A549 (cell line): ENCODE data around the gene ETF1. TPM values are rescaled to one million over a fixed set of nuclear protein-coding genes. Genes with fewer than 3 reads are reported as not detected.
A peak's percentile ranks its signal among the peaks of the same experiment; 100 is the strongest.

Experiments used
- ATAC-seq, 2 experiments: fragments of 200-7000 bp in 1 of 2; fragments of >200 bp in 1 of 2; cut with Nextera tagmentation in 1 of 2; cut with Tn5 transposase in 1 of 2; 3 replicates each; pipeline versions ENCODE4 v1.8.0 to v1.9.1; 2018 to 2020; ENCODE audit warnings: mild to moderate bottlenecking in 1 of 2, moderate library complexity in 1 of 2
- CTCF ChIA-PET: fragments of 300-600 bp; sonication (Branson Sonifier 250); formaldehyde crosslinking; extraction: SDS; loops from one replicate; lab custom pipeline; 2021; ENCODE audit warnings: antibody characterized with exemption, inconsistent platforms; lab: Yijun Ruan, JAX
- POLR2A ChIA-PET: fragments of 350-600 bp; formaldehyde crosslinking; extraction: SDS; loops from one replicate; lab custom pipeline; 2021; ENCODE audit warnings: antibody characterized with exemption, inconsistent platforms; lab: Yijun Ruan, JAX
- DNase-seq, 2 experiments: peaks; one replicate each; pipeline versions ENCODE4 v3.0.0 to v3.0.0-alpha.2; 2011 to 2016; ENCODE audit warnings: low read depth in 1 of 2, low spot score in 1 of 2
- FAIRE-seq: peaks from 2 replicates; lab custom pipeline; 2011; peaks lifted over from hg19 to GRCh38; lab: Jason Lieb, UNC
- H3K27ac ChIP-seq, 2 experiments: fragments of >200 bp; sonication (Bioruptor Twin); formaldehyde crosslinking; 3 replicates each; pipeline ENCODE4 v1.5.1; 2016 to 2017
- H3K4me1 ChIP-seq: fragments of >200 bp; sonication (Bioruptor Twin); formaldehyde crosslinking; 3 replicates; pipeline ENCODE4 v1.6.1; 2016
- H3K4me2 ChIP-seq: fragments of >200 bp; sonication (Bioruptor Twin); formaldehyde crosslinking; 3 replicates; pipeline ENCODE4 v1.6.1; 2016
- H3K4me3 ChIP-seq: fragments of >200 bp; sonication (Bioruptor Twin); formaldehyde crosslinking; 3 replicates; pipeline ENCODE4 v1.5.1; 2016
- H3K9me3 ChIP-seq: fragments of >200 bp; sonication (Bioruptor Twin); formaldehyde crosslinking; 3 replicates; pipeline ENCODE4 v1.6.1; 2016
- ATOH8 ChIP-seq: fragments of 250-450 bp; sonication (Bioruptor Pico); IDR thresholded peaks from 2 replicates; pipeline ENCODE4 v1.5.0; 2020; ENCODE audit warnings: low read depth, mild to moderate bottlenecking, moderate library complexity
- BCL3 ChIP-seq: fragments of >200 bp; sonication (Bioruptor Twin); formaldehyde crosslinking; IDR thresholded peaks from 3 replicates; pipeline ENCODE4 v1.6.1; 2016
- BHLHE40 ChIP-seq: IDR thresholded peaks from 2 replicates; pipeline ENCODE4 v1.6.1; 2012; ENCODE audit warnings: low read depth, low read length, inconsistent platforms
- CBX2 ChIP-seq: fragments of 200-600 bp; sonication (generic); IDR thresholded peaks from 2 replicates; pipeline ENCODE4 v1.6.1; 2016; ENCODE audit warnings: low read depth, mild to moderate bottlenecking, borderline replicate concordance
- EHF ChIP-seq: fragments of 250-450 bp; sonication (Bioruptor Pico); IDR thresholded peaks from 2 replicates; pipeline ENCODE4 v1.5.0; 2020; ENCODE audit warnings: mild to moderate bottlenecking
- ELK1 ChIP-seq: fragments of 150-350 bp; IDR thresholded peaks from 2 replicates; pipeline ENCODE4 v1.6.1; 2014; ENCODE audit warnings: low read depth, mild to moderate bottlenecking, low read length
- ESRRA ChIP-seq: fragments of 150-350 bp; IDR thresholded peaks from 2 replicates; pipeline ENCODE4 v1.6.1; 2014; ENCODE audit warnings: mild to moderate bottlenecking, low read length, borderline replicate concordance
- HEYL ChIP-seq: fragments of 250-450 bp; sonication (Bioruptor Pico); IDR thresholded peaks from 2 replicates; pipeline ENCODE4 v1.8.0; 2021; ENCODE audit warnings: mild to moderate bottlenecking, moderate library complexity
- HMGXB4 ChIP-seq: fragments of 250-450 bp; sonication (Bioruptor Pico); IDR thresholded peaks from 2 replicates; pipeline ENCODE4 v1.5.0; 2021; ENCODE audit warnings: mild to moderate bottlenecking, moderate library complexity, borderline replicate concordance
- HOXA7 ChIP-seq: fragments of 250-450 bp; sonication (Bioruptor Pico); IDR thresholded peaks from 2 replicates; pipeline ENCODE4 v1.5.0; 2020; ENCODE audit warnings: mild to moderate bottlenecking, moderate library complexity
- HOXB13 ChIP-seq: fragments of 250-450 bp; sonication (Bioruptor Pico); IDR thresholded peaks from 2 replicates; pipeline ENCODE4 v1.5.0; 2020; ENCODE audit warnings: low read depth, mild to moderate bottlenecking, moderate library complexity
- KDM5A ChIP-seq: fragments of 200-600 bp; sonication (generic); IDR thresholded peaks from 2 replicates; pipeline ENCODE4 v1.6.1; 2016; ENCODE audit warnings: antibody characterized with exemption, mild to moderate bottlenecking
- MAFK ChIP-seq: fragments of 450-650 bp; IDR thresholded peaks from 2 replicates; pipeline ENCODE4 v1.6.1; 2014; ENCODE audit not compliant: partially characterized antibody
- MAZ ChIP-seq: fragments of 150-350 bp; IDR thresholded peaks from 2 replicates; pipeline ENCODE4 v1.6.1; 2014; ENCODE audit warnings: antibody characterized with exemption, low read depth, low read length, borderline replicate concordance
- MYC ChIP-seq: IDR thresholded peaks from 2 replicates; pipeline ENCODE4 v1.6.1; 2012; ENCODE audit warnings: mild to moderate bottlenecking, inconsistent platforms, low read length, improper control_type of control experiment, borderline replicate concordance
- NPAS2 ChIP-seq: fragments of 250-450 bp; sonication (Bioruptor Pico); IDR thresholded peaks from 2 replicates; pipeline ENCODE4 v1.8.0; 2022; ENCODE audit warnings: mild to moderate bottlenecking, moderate library complexity, borderline replicate concordance
- PHF8 ChIP-seq: fragments of 200-600 bp; sonication (generic); IDR thresholded peaks from 2 replicates; pipeline ENCODE4 v1.6.1; 2016; ENCODE audit warnings: low read depth, mild to moderate bottlenecking, antibody characterized with exemption, moderate library complexity, borderline replicate concordance
- POLR2A ChIP-seq: IDR thresholded peaks from 2 replicates; pipeline ENCODE4 v1.6.1; 2012; ENCODE audit warnings: mild to moderate bottlenecking, low read length
- POLR2AphosphoS2 ChIP-seq: conservative IDR thresholded peaks from 2 replicates; pipeline ENCODE4 v1.6.1; 2012; ENCODE audit warnings: low read length, improper control_type of control experiment, inconsistent platforms
- RARB ChIP-seq: fragments of 250-450 bp; sonication (Bioruptor Pico); IDR thresholded peaks from 2 replicates; pipeline ENCODE4 v1.8.0; 2021; ENCODE audit warnings: mild to moderate bottlenecking, moderate library complexity
- RNF2 ChIP-seq: fragments of 200-600 bp; sonication (generic); IDR thresholded peaks from 2 replicates; pipeline ENCODE4 v1.6.1; 2016; ENCODE audit warnings: low read depth, mild to moderate bottlenecking, antibody characterized with exemption, moderate library complexity, borderline replicate concordance
- SMC3 ChIP-seq: fragments of >200 bp; sonication (Bioruptor Twin); formaldehyde crosslinking; IDR thresholded peaks from 3 replicates; pipeline ENCODE4 v1.6.1; 2018; ENCODE audit warnings: inconsistent platforms
- SREBF2 ChIP-seq: fragments of 450-650 bp; IDR thresholded peaks from 2 replicates; pipeline ENCODE4 v1.6.1; 2014; ENCODE audit warnings: mild to moderate bottlenecking, moderate library complexity
- TFCP2L1 ChIP-seq: fragments of 250-450 bp; sonication (Bioruptor Pico); IDR thresholded peaks from 2 replicates; pipeline ENCODE4 v1.5.0; 2021; ENCODE audit warnings: mild to moderate bottlenecking
- TP53 ChIP-seq: fragments of 250-450 bp; sonication (Bioruptor Pico); IDR thresholded peaks from 2 replicates; pipeline ENCODE4 v1.5.0; 2021; ENCODE audit warnings: mild to moderate bottlenecking, moderate library complexity
- USF2 ChIP-seq: fragments of 450-650 bp; IDR thresholded peaks from 2 replicates; pipeline ENCODE4 v1.6.1; 2014; ENCODE audit warnings: antibody characterized with exemption
- ZC3H11A ChIP-seq: fragments of 450-650 bp; IDR thresholded peaks from 2 replicates; pipeline ENCODE4 v1.6.1; 2014; ENCODE audit warnings: antibody characterized with exemption, mild to moderate bottlenecking
- ZNF302 ChIP-seq: fragments of 250-450 bp; sonication (Bioruptor Pico); IDR thresholded peaks from 2 replicates; pipeline ENCODE4 v1.9.0; 2021; ENCODE audit warnings: inconsistent platforms, mild to moderate bottlenecking, moderate library complexity
- WGBS: methylation state at CpG from one replicate; pipeline ENCODE4 v1.1.6; 2017; ENCODE audit errors: missing lambda C conversion rate; 5-methylcytosine and 5-hydroxymethylcytosine counted together
- polyA plus RNA-seq, 4 experiments: library from polyadenylated mRNA; depleted of rRNA in 3 of 4; stranded (reverse); fragments of >200 nt; fragmentation: RNase III in 1 of 4; extraction: RNeasy Plus Mini Kit Qiagen cat#74134 plus additional on column Dnase treatment in 1 of 4; gene quantifications; 2 replicates in 3 of 4; 3 replicates in 1 of 4; pipeline ENCODE4 v1.2.3, GENCODE V29; 2011 to 2017

Gene ETF1
- polyA plus RNA-seq, 2 of the 4 experiments (the other 2 are of a cell fraction): 119 to 161 TPM

- peaks cover 6% of the 10 kb centered on the region; the same call in 2 of the 3 replicates for H3K4me1 ChIP-seq
- no peak overlapping the region for H3K4me2 ChIP-seq
- DNase-seq (no peak), ATAC-seq (peak in 1 of 2 experiments; percentile 0; a peak in 1 of 6 replicates), FAIRE-seq (no peak)
- ChIA-PET POLR2A (no interaction called here), CTCF (interaction anchor here (0.9 to 2.8 kb wide), 3 partner anchors 23 to 79 kb away, joined by 3 to 13 read pairs (median 4); no protein-coding TSS in a partner anchor)
- H3K4me3 ChIP-seq: no peak overlapping the region
- H3K27ac ChIP-seq: no peak overlapping the region
- WGBS: 79% methylated on average over 8 of the region's 8 CpGs
- TF ChIP-seq RNF2 (no peak), BCL3 (no peak), HMGXB4 (CRISPR knock-in tag) (peak; percentile 59; the same call in 1 of the 2 replicates), POLR2AphosphoS2 (peak; percentile 97), HOXA7 (CRISPR knock-in tag) (no peak), HOXB13 (CRISPR knock-in tag) (no peak), MYC (no peak)
- H3K9me3 ChIP-seq: no peaks in the 10 kb centered on the region
Measured at GRCh38 chr5:138468966-138469539, 74.0 kb downstream of the ETF1 start.

GRCh38 chr5:138468133-138468965, 74.7 kb downstream of the ETF1 start:
- POLR2A ChIA-PET: no interaction called here
- Histone ChIP-seq H3K4me1 (peaks cover 9% of the 10 kb centered on the region), H3K4me3 (no peak overlapping the region), H3K27ac (no peak overlapping the region), H3K9me3 (no peaks in the 10 kb centered on the region), H3K4me2 (no peak overlapping the region)
- FAIRE-seq (no peak), ATAC-seq (no peak), DNase-seq (peak in 1 of 2 experiments; percentile 59)
- CTCF ChIA-PET: interaction anchor here (2.8 to 14.7 kb wide), 3 partner anchors 18 to 35 kb away, joined by 13 to 199 read pairs (median 125); no protein-coding TSS in a partner anchor
- WGBS: 67% methylated on average over 7 of the region's 7 CpGs
- no peak for TF ChIP-seq PHF8
- peak; percentile 2; the same call in 1 of the 2 replicates for TF ChIP-seq USF2
- no peak for TF ChIP-seq ZNF302
- no peak for TF ChIP-seq MAFK
- TF ChIP-seq CBX2: no peak
- no peak for TF ChIP-seq BCL3
- TF ChIP-seq SMC3: no peak
- no peak for TF ChIP-seq MYC
- no peak for TF ChIP-seq MAZ
- no peak for TF ChIP-seq POLR2A
- 0 out of 2 replicates have a peak, but pooled peaks have one; percentile 15 for TF ChIP-seq ATOH8 (CRISPR knock-in tag)
- no peak for TF ChIP-seq BHLHE40
- TF ChIP-seq POLR2AphosphoS2: peak; percentile 99
- no peak for TF ChIP-seq ZC3H11A
- TF ChIP-seq SREBF2: no peak
- TF ChIP-seq NPAS2: no peak
- TF ChIP-seq RARB (CRISPR knock-in tag): no peak
- peak; percentile 88 for TF ChIP-seq TP53 (CRISPR knock-in tag)
- no peak for TF ChIP-seq EHF (CRISPR knock-in tag)
- TF ChIP-seq HEYL: no peak
- no peak for TF ChIP-seq ELK1
- TF ChIP-seq ESRRA: no peak
- TF ChIP-seq TFCP2L1 (CRISPR knock-in tag): peak; percentile 93
- no peak for TF ChIP-seq KDM5A
